Mammary epithelial cell (primary cell): ENCODE measurements around the gene PDE3A.

Source experiments
- CTCF ChIP-seq, 2 donors: IDR thresholded peaks in 1 of 2; conservative IDR thresholded peaks in 1 of 2; 2 replicates each; pipeline ENCODE4 v1.5.1; 2011 to 2012; ENCODE audit warnings: inconsistent platforms in 2 of 2, low read length in 2 of 2, mild to moderate bottlenecking in 2 of 2, control low read depth in 1 of 2, low read depth in 1 of 2; ENCODE audit not compliant: insufficient read depth in 1 of 2; ENCODE audit errors: extremely low read depth in 1 of 2
- EZH2 ChIP-seq: IDR thresholded peaks from 2 replicates; pipeline ENCODE4 v1.6.1; 2012; ENCODE audit warnings: low read length, inconsistent platforms, borderline replicate concordance

DNA sequence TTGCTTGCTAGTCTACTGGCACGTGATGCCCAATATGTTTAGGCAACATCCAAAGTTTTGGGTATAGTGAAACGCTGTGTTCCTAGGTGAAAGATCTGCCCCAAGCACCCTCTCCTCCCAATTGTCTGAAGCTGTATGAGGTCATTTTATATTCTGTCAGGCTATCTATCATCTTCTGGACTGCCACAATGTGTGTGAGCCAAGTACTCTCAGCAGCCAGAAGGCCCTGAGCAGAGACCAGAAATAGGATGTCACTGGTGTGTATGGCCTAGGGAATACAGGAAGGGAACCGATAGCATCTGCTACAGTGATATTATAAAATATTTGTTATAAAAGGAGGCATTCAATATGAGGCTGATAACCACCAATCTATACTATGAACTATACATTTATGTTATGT is 7.9 kb upstream of the PDE3A start:
- no peak for TF ChIP-seq CTCF (conservative IDR thresholded peaks at IDR 0.05 in 1 of 2, IDR thresholded peaks at IDR 0.05 in 1 of 2; ENCODE audit: extremely low read depth in 1 of 2, insufficient read depth in 1 of 2, low read depth in 1 of 2, low read length in 2 of 2)
- no peak for TF ChIP-seq EZH2
